Mononuclear cell (primary cell): ENCODE data around the gene DUSP9. TPM values are rescaled to one million over a fixed set of nuclear protein-coding genes. Genes with fewer than 3 reads are reported as not detected.

Source experiments
- H3K27me3 ChIP-seq: 2 replicates; pipeline ENCODE4 v1.6.0; 2011; ENCODE audit warnings: low read length, control low read depth; ENCODE audit not compliant: insufficient read depth
- H3K4me1 ChIP-seq: 2 replicates; pipeline ENCODE4 v1.5.1; 2011; ENCODE audit warnings: mild to moderate bottlenecking, low read length, control low read depth; ENCODE audit not compliant: insufficient read depth
- H3K4me3 ChIP-seq: 2 replicates; pipeline ENCODE4 v1.5.1; 2011; ENCODE audit warnings: mild to moderate bottlenecking, low read length, moderate library complexity
- H3K9me3 ChIP-seq: 2 replicates; pipeline ENCODE4 v1.5.1; 2011; ENCODE audit warnings: low read depth, mild to moderate bottlenecking, control low read depth, low read length
- total RNA-seq: library from RNA; depleted of rRNA; stranded (reverse); fragments of >200 nt; gene quantifications from one replicate; pipeline ENCODE4 v1.2.3, GENCODE V29; 2012

The DUSP9 gene
- total RNA-seq, 1 donor = not detected

- Histone ChIP-seq H3K4me3 (no peak overlapping the region), H3K27me3 (peaks cover 14% of the 10 kb centered on the region), H3K4me1 (no peaks in the 10 kb centered on the region), H3K9me3 (no peaks in the 10 kb centered on the region)
Observed at GRCh38 chrX:153647461-153648357, 706 bp downstream of the DUSP9 start.

GRCh38 chrX:153648358-153649177 is 1.6 kb downstream of the DUSP9 start:
- H3K9me3 ChIP-seq = no peaks in the 10 kb centered on the region
- no peaks in the 10 kb centered on the region for H3K4me1 ChIP-seq
- H3K4me3 ChIP-seq = no peak overlapping the region

DNA sequence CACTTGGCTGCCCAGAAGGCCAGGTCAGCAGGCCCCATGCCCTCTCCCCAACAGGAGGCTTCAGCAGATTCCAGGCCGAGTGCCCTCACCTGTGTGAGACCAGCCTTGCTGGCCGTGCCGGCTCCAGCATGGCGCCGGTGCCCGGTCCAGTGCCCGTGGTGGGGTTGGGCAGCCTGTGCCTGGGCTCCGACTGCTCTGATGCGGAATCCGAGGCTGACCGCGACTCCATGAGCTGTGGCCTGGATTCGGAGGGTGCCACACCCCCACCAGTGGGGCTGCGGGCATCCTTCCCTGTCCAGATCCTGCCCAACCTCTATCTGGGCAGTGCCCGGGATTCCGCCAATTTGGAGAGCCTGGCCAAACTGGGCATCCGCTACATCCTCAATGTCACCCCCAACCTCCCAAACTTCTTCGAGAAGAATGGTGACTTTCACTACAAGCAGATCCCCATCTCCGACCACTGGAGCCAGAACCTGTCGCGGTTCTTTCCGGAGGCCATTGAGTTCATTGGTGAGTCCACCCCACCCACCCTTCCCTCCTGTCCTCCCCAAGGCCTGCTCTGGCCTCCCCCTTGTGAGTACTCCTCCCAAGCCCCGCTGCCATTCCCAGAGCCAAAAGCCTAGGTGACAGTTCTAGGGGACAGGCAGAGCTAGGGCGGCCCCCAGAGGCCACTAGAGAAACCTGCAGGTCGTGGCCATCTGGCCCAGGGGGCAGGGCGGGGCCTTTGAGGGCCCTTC is 2.3 kb downstream of the DUSP9 start:
- no peak overlapping the region for H3K4me3 ChIP-seq
- H3K4me1 ChIP-seq = no peaks in the 10 kb centered on the region
- no peaks in the 10 kb centered on the region for H3K9me3 ChIP-seq
- peaks cover 14% of the 10 kb centered on the region for H3K27me3 ChIP-seq

More at GRCh38 chrX:153648358-153649177, 1.6 kb downstream of the DUSP9 start:
- peaks cover 14% of the 10 kb centered on the region for H3K27me3 ChIP-seq

GRCh38 chrX:153649915-153650782 is 3.1 kb downstream of the DUSP9 start:
- H3K4me1 ChIP-seq = no peaks in the 10 kb centered on the region
- peaks cover 9% of the 10 kb centered on the region for H3K27me3 ChIP-seq
- H3K4me3 ChIP-seq = no peak overlapping the region
- no peaks in the 10 kb centered on the region for H3K9me3 ChIP-seq

DNA sequence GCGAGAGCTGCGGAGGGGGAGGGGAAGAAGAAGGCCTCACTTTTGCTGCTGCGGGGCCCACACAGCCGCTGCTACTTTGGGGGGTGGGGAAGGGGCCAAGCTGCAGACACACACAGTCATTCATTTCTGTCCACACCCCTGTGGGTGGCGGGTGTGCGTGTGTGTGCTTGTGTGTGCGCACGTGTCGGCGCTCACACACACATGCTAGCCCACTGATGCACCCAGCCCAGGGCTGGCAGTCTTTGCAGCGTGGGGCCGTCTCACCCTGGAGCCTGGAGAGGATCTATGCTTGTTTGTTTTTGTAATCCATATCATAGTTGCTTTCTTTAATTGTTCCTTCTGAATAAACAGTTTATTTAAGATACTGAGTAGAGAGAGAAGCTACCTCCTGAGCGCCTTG is 4.0 kb downstream of the DUSP9 start:
- H3K9me3 ChIP-seq = no peaks in the 10 kb centered on the region
- no peak overlapping the region for H3K4me3 ChIP-seq
- peaks cover 6% of the 10 kb centered on the region for H3K27me3 ChIP-seq
- no peaks in the 10 kb centered on the region for H3K4me1 ChIP-seq

DNA sequence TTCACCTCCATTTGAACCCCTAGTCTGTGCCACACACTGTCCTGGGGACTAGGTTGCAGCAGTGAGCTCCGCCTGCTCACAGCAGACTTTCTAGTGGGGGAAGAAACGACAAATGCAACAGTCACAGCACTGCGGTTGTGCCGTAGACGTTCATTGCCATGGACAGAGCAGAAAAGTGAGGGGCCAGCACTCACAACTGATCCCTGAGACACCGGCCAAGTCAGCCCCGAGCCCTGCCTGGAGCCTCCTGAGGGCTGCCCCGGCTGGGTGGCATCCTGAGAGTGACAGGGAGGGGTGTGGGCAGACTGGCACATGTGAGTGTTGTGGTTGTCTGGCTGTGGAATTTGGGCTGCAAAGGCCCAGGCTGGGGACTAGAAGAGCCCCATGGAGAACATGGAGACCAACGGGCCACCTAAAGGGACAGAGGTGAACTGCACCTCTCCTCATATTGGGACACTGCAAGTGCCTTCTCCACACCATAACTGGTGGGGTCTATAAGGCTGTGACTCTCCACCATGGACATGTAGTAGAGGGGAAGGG is 4.6 kb downstream of the DUSP9 start:
- Histone ChIP-seq H3K27me3 (peaks cover under 1% of the 10 kb centered on the region), H3K4me3 (no peak overlapping the region), H3K4me1 (no peaks in the 10 kb centered on the region), H3K9me3 (no peaks in the 10 kb centered on the region)

DNA sequence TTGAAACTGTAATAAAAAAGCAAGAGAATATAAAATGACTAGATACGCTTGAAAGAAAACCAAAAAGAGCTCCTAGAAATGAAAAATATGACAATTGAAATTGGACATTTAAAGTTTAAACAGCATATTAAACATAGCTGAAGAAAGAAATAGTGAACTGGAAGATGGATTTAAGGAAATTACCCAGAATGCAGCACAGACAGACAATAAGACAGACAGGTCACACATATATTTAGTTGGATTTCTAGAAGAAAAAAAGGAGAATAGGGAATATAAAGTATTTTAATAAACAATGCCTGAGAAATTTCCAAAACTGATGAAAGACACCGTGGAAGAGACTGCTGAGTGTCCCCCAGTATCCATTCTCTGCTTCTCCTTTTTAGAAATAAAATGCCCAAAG is 6.6 kb downstream of the DUSP9 start:
- Histone ChIP-seq H3K27me3 (no peaks in the 10 kb centered on the region), H3K4me1 (no peaks in the 10 kb centered on the region), H3K9me3 (no peaks in the 10 kb centered on the region), H3K4me3 (no peak overlapping the region)

DNA sequence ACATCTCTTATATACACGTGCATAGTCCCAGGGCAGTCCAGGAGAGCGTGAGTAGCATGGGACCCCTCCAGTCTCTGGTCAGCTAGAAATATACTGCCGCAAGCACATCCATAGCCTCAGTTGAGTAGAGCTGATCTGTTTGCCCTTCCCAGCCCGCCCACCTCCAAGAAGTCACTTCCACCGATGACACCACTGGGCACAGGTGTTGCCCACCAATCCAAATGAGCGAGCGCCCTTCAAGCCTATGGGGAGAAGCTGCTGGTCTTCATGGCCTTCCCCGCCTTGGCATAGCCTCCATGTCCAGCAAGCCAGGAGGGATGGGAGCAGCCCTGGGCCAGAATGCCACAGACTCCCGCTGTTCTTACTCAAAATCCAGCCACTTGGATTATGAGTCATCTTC is 10.2 kb downstream of the DUSP9 start:
- no peak overlapping the region for H3K4me3 ChIP-seq
- no peaks in the 10 kb centered on the region for H3K9me3 ChIP-seq
- peaks cover 10% of the 10 kb centered on the region for H3K27me3 ChIP-seq
- H3K4me1 ChIP-seq = no peaks in the 10 kb centered on the region

GRCh38 chrX:153659268-153659667 is 12.3 kb downstream of the DUSP9 start:
- no peaks in the 10 kb centered on the region for H3K9me3 ChIP-seq
- peaks cover 10% of the 10 kb centered on the region for H3K27me3 ChIP-seq
- no peak overlapping the region for H3K4me3 ChIP-seq
- no peaks in the 10 kb centered on the region for H3K4me1 ChIP-seq

DNA sequence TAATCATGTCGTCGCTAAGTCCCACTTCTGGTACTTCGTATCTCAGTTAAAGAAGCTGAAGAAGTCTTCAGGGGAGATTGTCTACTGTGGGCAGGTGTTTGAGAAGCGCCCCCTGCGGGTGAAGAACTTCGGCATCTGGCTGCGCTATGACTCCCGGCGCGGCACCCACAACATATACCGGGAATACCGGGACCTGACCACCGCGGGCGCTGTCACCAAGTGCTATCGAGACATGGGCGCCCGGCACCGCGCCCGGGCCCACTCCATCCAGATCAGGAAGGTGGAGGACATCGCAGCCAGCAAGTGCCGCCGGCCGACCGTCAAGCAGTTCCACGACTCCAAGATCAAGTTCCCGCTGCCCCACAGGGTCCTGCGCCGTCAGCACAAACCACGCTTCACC is 15.3 kb downstream of the DUSP9 start:
- Histone ChIP-seq H3K27me3 (peaks cover 10% of the 10 kb centered on the region), H3K4me3 (no peak overlapping the region), H3K4me1 (no peaks in the 10 kb centered on the region), H3K9me3 (no peaks in the 10 kb centered on the region)

GRCh38 chrX:153665726-153666306 is 18.8 kb downstream of the DUSP9 start:
- peaks cover 10% of the 10 kb centered on the region for H3K27me3 ChIP-seq
- no peaks in the 10 kb centered on the region for H3K9me3 ChIP-seq
- no peak overlapping the region for H3K4me3 ChIP-seq
- H3K4me1 ChIP-seq = no peaks in the 10 kb centered on the region

GRCh38 chrX:153667281-153667955 is 20.4 kb downstream of the DUSP9 start:
- H3K4me3 ChIP-seq = no peak overlapping the region
- no peaks in the 10 kb centered on the region for H3K27me3 ChIP-seq
- H3K9me3 ChIP-seq = no peaks in the 10 kb centered on the region
- H3K4me1 ChIP-seq = no peaks in the 10 kb centered on the region

GRCh38 chrX:153667956-153668396 is 21.0 kb downstream of the DUSP9 start:
- Histone ChIP-seq H3K4me3 (no peak overlapping the region), H3K4me1 (no peaks in the 10 kb centered on the region), H3K27me3 (no peaks in the 10 kb centered on the region), H3K9me3 (no peaks in the 10 kb centered on the region)
